Daoy (cell line): Measurements from ENCODE around the gene GPATCH1. TPM values are rescaled to one million over a fixed set of nuclear protein-coding genes. Genes with fewer than 3 reads are reported as not detected.
A peak's percentile ranks its signal among the peaks of the same experiment; 100 is the strongest.
"Not testable (repeated sequence)": the region's sequence is repeated elsewhere in the genome, so short reads cannot be mapped to it uniquely, and the experiment has no call there.

ENCODE experiments used
- DNase-seq: peaks from one replicate; pipeline ENCODE4 v3.0.0-alpha.2; 2015; ENCODE audit warnings: low read depth
- total RNA-seq: library from RNA; depleted of rRNA; stranded (reverse); fragments of >200 nt; shearing (Covaris generic); gene quantifications from 2 replicates; pipeline ENCODE4 v1.2.3, GENCODE V29; 2014; rRNA removed

Gene GPATCH1, protein sequence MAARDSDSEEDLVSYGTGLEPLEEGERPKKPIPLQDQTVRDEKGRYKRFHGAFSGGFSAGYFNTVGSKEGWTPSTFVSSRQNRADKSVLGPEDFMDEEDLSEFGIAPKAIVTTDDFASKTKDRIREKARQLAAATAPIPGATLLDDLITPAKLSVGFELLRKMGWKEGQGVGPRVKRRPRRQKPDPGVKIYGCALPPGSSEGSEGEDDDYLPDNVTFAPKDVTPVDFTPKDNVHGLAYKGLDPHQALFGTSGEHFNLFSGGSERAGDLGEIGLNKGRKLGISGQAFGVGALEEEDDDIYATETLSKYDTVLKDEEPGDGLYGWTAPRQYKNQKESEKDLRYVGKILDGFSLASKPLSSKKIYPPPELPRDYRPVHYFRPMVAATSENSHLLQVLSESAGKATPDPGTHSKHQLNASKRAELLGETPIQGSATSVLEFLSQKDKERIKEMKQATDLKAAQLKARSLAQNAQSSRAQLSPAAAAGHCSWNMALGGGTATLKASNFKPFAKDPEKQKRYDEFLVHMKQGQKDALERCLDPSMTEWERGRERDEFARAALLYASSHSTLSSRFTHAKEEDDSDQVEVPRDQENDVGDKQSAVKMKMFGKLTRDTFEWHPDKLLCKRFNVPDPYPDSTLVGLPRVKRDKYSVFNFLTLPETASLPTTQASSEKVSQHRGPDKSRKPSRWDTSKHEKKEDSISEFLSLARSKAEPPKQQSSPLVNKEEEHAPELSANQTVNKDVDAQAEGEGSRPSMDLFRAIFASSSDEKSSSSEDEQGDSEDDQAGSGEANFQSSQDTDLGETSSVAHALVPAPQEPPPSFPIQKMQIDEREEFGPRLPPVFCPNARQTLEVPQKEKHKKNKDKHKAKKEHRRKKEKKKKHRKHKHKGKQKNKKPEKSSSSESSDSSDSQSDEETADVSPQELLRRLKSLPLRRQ
- total RNA-seq = 7.1 and 12.9 TPM in 2 replicates

- peak; percentile 89 for DNase-seq
Measured at GRCh38 chr19:33080761-33081681, at the start of gene GPATCH1. Gene GPATCH1 (plus strand): TSS chr19:33081181. CDS start chr19:33081194, 13 bp downstream.

DNA sequence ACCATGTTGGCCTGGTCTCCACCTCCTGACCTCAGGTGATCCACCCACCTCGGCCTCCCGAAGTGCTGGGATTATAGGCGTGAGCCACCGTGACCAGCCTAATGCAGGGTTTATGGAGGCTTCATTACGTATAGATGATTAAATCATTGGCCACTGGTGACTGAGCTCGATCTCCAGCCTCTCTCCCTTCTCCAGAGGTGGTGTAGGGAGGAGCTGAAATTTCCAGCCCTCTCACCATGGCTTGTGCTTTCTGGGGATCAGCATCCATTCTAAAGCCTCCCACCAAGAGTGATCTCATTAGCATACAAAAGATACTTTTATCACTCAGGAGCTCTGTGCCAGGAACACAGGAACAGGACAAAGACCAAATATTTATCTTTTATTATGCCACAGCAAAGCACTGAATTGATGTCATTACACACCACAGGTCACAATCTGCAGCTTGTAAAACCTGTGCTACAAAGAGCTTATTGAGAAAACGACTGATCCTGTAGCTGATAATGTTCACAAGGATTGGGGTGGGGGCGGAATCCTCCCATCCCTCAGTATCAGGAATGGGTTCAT, 48.7 kb upstream of the GPATCH1 start:
- DNase-seq = no peak

DNA sequence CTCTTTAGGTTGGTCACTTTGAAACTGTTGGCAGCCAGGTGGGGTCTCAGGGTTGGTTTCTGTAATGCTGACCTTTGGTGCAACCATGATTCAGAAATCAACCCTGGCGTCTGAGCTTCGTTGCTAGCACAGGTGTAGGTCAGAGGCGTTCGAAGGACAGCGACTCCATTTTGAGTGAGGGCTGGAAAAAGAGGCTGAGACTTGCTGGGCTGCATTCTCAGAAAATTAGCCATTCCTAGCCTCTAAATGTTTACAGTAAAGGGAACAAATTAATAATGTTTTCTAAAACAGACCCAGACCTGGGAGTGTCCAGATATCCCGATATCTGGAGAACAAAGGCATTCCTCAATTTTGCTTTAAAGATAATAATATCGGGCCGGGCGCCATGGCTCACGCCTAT, 45.5 kb upstream of the GPATCH1 start:
- DNase-seq = no peak

DNA sequence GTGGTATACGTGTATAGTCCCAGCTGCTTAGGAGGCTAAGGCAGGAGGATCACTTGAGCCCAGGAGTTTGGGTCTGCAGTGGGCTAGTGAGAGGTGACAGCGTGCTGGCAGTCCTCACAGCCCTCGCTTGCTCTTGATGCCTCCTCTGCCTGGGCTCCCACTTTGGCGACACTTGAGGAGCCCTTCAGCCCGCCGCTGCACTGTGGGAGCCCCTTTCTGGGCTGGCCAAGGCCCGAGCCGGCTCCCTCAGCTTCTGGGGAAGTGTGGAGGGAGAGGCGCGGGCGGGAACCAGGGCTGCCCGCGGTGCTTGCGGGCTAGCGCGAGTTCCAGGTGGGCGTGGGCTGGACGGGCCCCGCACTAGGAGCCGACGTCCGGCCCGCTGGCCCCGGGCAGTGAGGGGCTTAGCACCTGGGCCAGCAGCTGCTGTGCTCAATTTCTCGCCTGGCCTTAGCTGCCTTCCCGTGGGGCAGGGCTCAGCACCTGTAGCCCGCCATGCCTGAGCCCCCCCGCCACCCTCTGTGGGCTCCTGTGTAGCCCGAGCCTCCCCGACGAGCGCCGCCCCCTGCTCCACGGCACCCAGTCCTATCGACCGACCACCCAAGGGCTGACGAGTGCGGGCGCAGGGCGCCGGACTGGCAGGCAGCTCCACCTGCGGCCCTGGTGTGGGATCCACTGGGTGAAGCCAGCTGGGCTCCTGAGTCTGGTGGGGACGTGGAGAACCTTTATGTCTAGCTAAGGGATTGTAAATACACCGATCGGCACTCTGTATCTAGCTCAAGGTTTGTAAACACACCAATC, 44.4 kb upstream of the GPATCH1 start:
- DNase-seq = not testable (repeated sequence)

DNA sequence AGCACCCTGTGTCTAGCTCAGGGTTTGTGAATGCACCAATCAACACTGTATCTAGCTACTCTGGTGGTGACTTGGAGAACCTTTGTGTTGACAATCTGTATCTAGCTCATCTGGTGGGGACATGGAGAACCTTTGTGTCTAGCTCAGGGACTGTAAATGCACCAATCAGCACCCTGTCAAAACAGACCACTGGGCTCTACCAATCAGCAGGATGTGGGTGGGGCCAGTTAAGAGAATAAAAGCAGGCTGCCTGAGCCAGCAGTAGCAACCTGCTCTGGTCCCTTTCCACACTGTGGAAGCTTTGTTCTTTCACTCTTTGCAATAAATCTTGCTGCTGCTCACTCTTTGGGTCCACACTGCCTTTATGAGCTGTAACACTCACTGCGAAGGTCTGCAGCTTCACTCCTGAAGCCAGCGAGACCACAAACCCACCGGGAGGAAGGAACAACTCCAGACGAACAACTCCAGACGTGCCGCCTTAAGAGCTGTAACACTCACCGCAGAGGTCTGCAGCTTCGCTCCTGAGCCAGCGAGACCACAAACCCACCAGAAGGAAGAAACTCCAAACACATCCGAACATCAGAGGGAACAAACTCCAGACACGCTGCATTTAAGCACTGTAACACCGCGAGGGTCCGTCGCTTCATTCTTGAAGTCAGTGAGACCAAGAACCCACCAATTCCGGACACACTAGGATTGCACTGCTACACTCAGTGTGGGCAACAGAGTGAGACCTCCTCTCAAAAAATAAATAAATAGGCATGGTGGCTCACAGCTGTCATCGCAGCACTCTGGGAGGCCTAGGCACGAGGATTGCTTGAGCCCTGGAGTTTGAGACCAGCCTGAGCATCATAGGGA, 43.6 kb upstream of the GPATCH1 start:
- DNase-seq = not testable (repeated sequence)

DNA sequence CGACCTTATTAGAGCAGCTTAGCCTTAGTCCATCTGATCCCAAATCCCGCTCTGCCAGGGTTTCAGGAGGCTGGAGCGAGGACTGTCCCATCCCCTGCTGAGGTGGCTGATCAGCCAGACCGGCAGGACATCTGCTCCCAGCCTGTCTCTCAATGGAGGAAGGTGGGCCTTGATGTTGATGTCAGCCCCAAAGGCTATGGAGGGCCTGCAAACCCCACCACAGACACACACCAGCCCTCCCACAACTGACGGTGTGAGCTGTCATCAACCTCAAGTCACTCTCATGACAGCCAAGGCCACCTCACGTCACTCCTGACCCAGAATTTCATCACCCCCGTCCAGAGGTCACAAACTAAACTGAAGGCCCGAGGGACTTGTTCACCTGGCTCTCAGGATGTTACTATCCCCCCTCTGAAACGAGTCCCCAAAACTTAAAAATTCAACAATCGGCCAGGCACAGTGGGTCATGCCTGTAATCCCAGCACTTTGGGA, 41.8 kb upstream of the GPATCH1 start:
- DNase-seq = no peak

- DNase-seq = no peak
Measured at GRCh38 chr19:33039815-33040214, 41.2 kb upstream of the GPATCH1 start.

GRCh38 chr19:33040994-33041827, 39.8 kb upstream of the GPATCH1 start:
- peak; percentile 49 for DNase-seq

DNA sequence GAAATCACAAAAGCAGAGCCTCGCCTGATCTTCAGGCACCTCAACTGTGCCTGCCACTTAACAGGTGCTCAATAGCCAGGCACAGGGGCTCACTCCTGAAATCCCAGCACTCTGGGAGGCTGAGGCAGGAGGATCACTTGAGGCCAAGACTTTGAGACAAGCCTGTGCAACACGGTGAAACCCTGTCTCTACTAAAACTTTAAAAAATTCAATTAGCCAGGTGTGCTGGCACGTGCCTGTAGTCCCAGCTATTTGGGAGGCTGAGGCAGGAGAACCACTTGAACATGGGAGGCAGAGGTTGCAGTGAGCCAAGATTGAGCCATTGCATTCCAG, 39.2 kb upstream of the GPATCH1 start:
- DNase-seq = not testable (repeated sequence)

GRCh38 chr19:33047422-33047821, 33.6 kb upstream of the GPATCH1 start:
- DNase-seq = peak; percentile 30

- peak; percentile 39 for DNase-seq
Measured at GRCh38 chr19:33048806-33049676, 31.9 kb upstream of the GPATCH1 start.

- DNase-seq = no peak
Measured at GRCh38 chr19:33050110-33050509, 30.9 kb upstream of the GPATCH1 start.

- DNase-seq = no peak
Measured at GRCh38 chr19:33052352-33052972, 28.5 kb upstream of the GPATCH1 start.

DNA sequence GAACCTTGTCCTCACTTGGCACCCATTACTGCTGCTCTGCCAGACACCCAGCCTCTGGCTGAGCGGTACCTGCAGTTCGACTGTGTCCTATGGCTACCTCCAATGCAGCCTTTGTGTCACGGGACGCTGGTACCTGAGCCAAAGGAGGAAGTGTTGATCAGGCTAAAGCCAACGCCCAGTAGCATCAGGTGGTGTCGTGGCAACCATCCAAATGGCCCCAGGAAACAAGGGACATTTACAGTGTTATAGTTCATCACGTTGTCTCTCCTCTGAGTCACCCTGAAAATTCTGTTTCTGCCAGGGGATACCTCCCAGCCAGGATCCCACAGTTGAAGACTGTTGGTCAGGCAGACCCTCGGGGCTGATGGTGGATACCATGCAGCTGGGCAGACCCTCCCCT, 26.4 kb upstream of the GPATCH1 start:
- peak; percentile 44 for DNase-seq

- DNase-seq = peak; percentile 30
Measured at GRCh38 chr19:33055718-33056117, 25.3 kb upstream of the GPATCH1 start.

DNA sequence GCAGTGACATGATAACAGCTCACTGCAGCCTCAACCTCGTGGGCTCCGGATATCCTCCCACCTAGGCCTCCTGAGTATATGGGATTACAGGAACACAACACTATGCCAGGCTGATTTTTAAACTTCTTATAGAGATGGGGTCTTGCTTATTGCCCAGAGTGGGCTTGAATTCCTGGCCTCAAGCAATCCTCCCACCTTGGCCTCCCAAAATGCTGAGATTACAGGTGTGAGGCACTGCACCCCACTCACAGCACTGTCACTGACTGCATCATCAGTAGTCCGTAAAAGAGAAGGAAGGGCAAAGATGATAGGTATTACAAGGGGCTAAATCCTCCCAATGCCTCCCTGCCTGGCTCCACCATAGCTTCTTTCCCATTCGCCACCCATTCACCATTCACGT, 20.4 kb upstream of the GPATCH1 start:
- DNase-seq = no peak

DNA sequence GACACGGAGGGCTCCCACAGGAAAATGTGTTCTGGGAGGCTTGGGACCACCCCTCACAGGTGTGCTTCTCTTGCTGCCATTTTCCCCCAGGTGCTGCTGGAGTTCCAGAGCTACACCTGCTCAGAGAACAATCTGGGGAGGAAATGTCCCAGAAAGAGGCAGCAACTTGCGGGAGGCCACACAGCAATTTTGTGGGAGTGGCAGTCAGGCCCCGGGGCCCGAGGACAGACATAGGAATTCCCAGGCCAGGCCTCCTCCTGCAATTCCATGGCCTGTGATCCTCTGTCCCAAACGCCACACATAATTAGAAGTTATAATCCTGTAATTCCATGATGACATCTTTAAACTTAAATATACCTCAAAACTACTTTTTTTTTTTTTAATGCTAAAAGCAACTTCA, 18.1 kb upstream of the GPATCH1 start:
- DNase-seq = no peak
